A549 (cell line): ENCODE results near the gene TMEM30A. TPM values are rescaled to one million over a fixed set of nuclear protein-coding genes. Genes with fewer than 3 reads are reported as not detected.

Source experiments
- ATAC-seq, 2 experiments: fragments of 200-7000 bp in 1 of 2; fragments of >200 bp in 1 of 2; cut with Nextera tagmentation in 1 of 2; cut with Tn5 transposase in 1 of 2; 3 replicates each; pipeline versions ENCODE4 v1.8.0 to v1.9.1; 2018 to 2020; ENCODE audit warnings: mild to moderate bottlenecking in 1 of 2, moderate library complexity in 1 of 2
- CTCF ChIA-PET: fragments of 300-600 bp; sonication (Branson Sonifier 250); formaldehyde crosslinking; extraction: SDS; loops from one replicate; lab custom pipeline; 2021; ENCODE audit warnings: antibody characterized with exemption, inconsistent platforms; lab: Yijun Ruan, JAX
- POLR2A ChIA-PET: fragments of 350-600 bp; formaldehyde crosslinking; extraction: SDS; loops from one replicate; lab custom pipeline; 2021; ENCODE audit warnings: antibody characterized with exemption, inconsistent platforms; lab: Yijun Ruan, JAX
- DNase-seq, 2 experiments: peaks; one replicate each; pipeline versions ENCODE4 v3.0.0 to v3.0.0-alpha.2; 2011 to 2016; ENCODE audit warnings: low read depth in 1 of 2, low spot score in 1 of 2
- FAIRE-seq: peaks from 2 replicates; lab custom pipeline; 2011; peaks lifted over from hg19 to GRCh38; lab: Jason Lieb, UNC
- H3K27ac ChIP-seq, 2 experiments: fragments of >200 bp; sonication (Bioruptor Twin); formaldehyde crosslinking; 3 replicates each; pipeline ENCODE4 v1.5.1; 2016 to 2017
- H3K4me1 ChIP-seq: fragments of >200 bp; sonication (Bioruptor Twin); formaldehyde crosslinking; 3 replicates; pipeline ENCODE4 v1.6.1; 2016
- H3K4me2 ChIP-seq: fragments of >200 bp; sonication (Bioruptor Twin); formaldehyde crosslinking; 3 replicates; pipeline ENCODE4 v1.6.1; 2016
- H3K4me3 ChIP-seq: fragments of >200 bp; sonication (Bioruptor Twin); formaldehyde crosslinking; 3 replicates; pipeline ENCODE4 v1.5.1; 2016
- H3K9me3 ChIP-seq: fragments of >200 bp; sonication (Bioruptor Twin); formaldehyde crosslinking; 3 replicates; pipeline ENCODE4 v1.6.1; 2016
- ATOH8 ChIP-seq: fragments of 250-450 bp; sonication (Bioruptor Pico); IDR thresholded peaks from 2 replicates; pipeline ENCODE4 v1.5.0; 2020; ENCODE audit warnings: low read depth, mild to moderate bottlenecking, moderate library complexity
- BCL3 ChIP-seq: fragments of >200 bp; sonication (Bioruptor Twin); formaldehyde crosslinking; IDR thresholded peaks from 3 replicates; pipeline ENCODE4 v1.6.1; 2016
- CBX8 ChIP-seq: fragments of 200-600 bp; sonication (generic); IDR thresholded peaks from 2 replicates; pipeline ENCODE4 v1.6.1; 2016
- CHD4 ChIP-seq: fragments of 200-600 bp; sonication (generic); IDR thresholded peaks from 2 replicates; pipeline ENCODE4 v1.6.1; 2016; ENCODE audit warnings: antibody characterized with exemption, mild to moderate bottlenecking, borderline replicate concordance
- EHF ChIP-seq: fragments of 250-450 bp; sonication (Bioruptor Pico); IDR thresholded peaks from 2 replicates; pipeline ENCODE4 v1.5.0; 2020; ENCODE audit warnings: mild to moderate bottlenecking
- ELK1 ChIP-seq: fragments of 150-350 bp; IDR thresholded peaks from 2 replicates; pipeline ENCODE4 v1.6.1; 2014; ENCODE audit warnings: low read depth, mild to moderate bottlenecking, low read length
- FOSL2 ChIP-seq, 2 experiments: fragments of 450-650 bp in 1 of 2; fragments of >200 bp in 1 of 2; sonication (Bioruptor Twin) in 1 of 2; formaldehyde crosslinking; IDR thresholded peaks; 2 replicates each; pipeline versions ENCODE4 v1.5.0 to v1.6.1; 2016 to 2020; ENCODE audit warnings: mild to moderate bottlenecking in 1 of 2, moderate library complexity in 1 of 2
- GATA3 ChIP-seq: IDR thresholded peaks from 2 replicates; pipeline ENCODE4 v1.6.1; 2012; ENCODE audit warnings: borderline replicate concordance
- HEYL ChIP-seq: fragments of 250-450 bp; sonication (Bioruptor Pico); IDR thresholded peaks from 2 replicates; pipeline ENCODE4 v1.8.0; 2021; ENCODE audit warnings: mild to moderate bottlenecking, moderate library complexity
- HOXA7 ChIP-seq: fragments of 250-450 bp; sonication (Bioruptor Pico); IDR thresholded peaks from 2 replicates; pipeline ENCODE4 v1.5.0; 2020; ENCODE audit warnings: mild to moderate bottlenecking, moderate library complexity
- HOXB13 ChIP-seq: fragments of 250-450 bp; sonication (Bioruptor Pico); IDR thresholded peaks from 2 replicates; pipeline ENCODE4 v1.5.0; 2020; ENCODE audit warnings: low read depth, mild to moderate bottlenecking, moderate library complexity
- HOXB5 ChIP-seq: fragments of 250-450 bp; sonication (Bioruptor Pico); IDR thresholded peaks from 2 replicates; pipeline ENCODE4 v1.5.0; 2020; ENCODE audit warnings: mild to moderate bottlenecking, moderate library complexity
- JUN ChIP-seq, 2 experiments: fragments of >200 bp; sonication (Bioruptor Twin); formaldehyde crosslinking; IDR thresholded peaks; 2 replicates in 1 of 2; 3 replicates in 1 of 2; pipeline ENCODE4 v1.6.1; 2016 to 2017
- NFE2L2 ChIP-seq: fragments of 150-350 bp; conservative IDR thresholded peaks from 2 replicates; pipeline ENCODE4 v1.6.1; 2014; ENCODE audit warnings: low read length
- NPAS2 ChIP-seq: fragments of 250-450 bp; sonication (Bioruptor Pico); IDR thresholded peaks from 2 replicates; pipeline ENCODE4 v1.8.0; 2022; ENCODE audit warnings: mild to moderate bottlenecking, moderate library complexity, borderline replicate concordance
- RAD21 ChIP-seq, 2 experiments: fragments of >200 bp in 1 of 2; sonication (Bioruptor Twin) in 1 of 2; formaldehyde crosslinking in 1 of 2; IDR thresholded peaks in 1 of 2; conservative IDR thresholded peaks in 1 of 2; 2 replicates in 1 of 2; 3 replicates in 1 of 2; pipeline ENCODE4 v1.6.1; 2012 to 2018; ENCODE audit warnings: inconsistent platforms in 1 of 2
- RARB ChIP-seq: fragments of 250-450 bp; sonication (Bioruptor Pico); IDR thresholded peaks from 2 replicates; pipeline ENCODE4 v1.8.0; 2021; ENCODE audit warnings: mild to moderate bottlenecking, moderate library complexity
- REST ChIP-seq: fragments of 200-600 bp; sonication (generic); IDR thresholded peaks from 2 replicates; pipeline ENCODE4 v1.6.1; 2016; ENCODE audit warnings: antibody characterized with exemption, mild to moderate bottlenecking, moderate library complexity
- RFX5 ChIP-seq: fragments of 450-650 bp; IDR thresholded peaks from 2 replicates; pipeline ENCODE4 v1.7.1; 2014; ENCODE audit warnings: antibody characterized with exemption, mild to moderate bottlenecking, moderate library complexity
- SMC3 ChIP-seq: fragments of >200 bp; sonication (Bioruptor Twin); formaldehyde crosslinking; IDR thresholded peaks from 3 replicates; pipeline ENCODE4 v1.6.1; 2018; ENCODE audit warnings: inconsistent platforms
- TP53 ChIP-seq: fragments of 250-450 bp; sonication (Bioruptor Pico); IDR thresholded peaks from 2 replicates; pipeline ENCODE4 v1.5.0; 2021; ENCODE audit warnings: mild to moderate bottlenecking, moderate library complexity
- ZC3H11A ChIP-seq: fragments of 450-650 bp; IDR thresholded peaks from 2 replicates; pipeline ENCODE4 v1.6.1; 2014; ENCODE audit warnings: antibody characterized with exemption, mild to moderate bottlenecking
- ZFP36 ChIP-seq: fragments of 450-650 bp; IDR thresholded peaks from 2 replicates; pipeline ENCODE4 v1.6.1; 2014; ENCODE audit warnings: borderline replicate concordance; ENCODE audit not compliant: partially characterized antibody
- ZSCAN20 ChIP-seq: fragments of 250-450 bp; sonication (Bioruptor Pico); IDR thresholded peaks from 2 replicates; pipeline ENCODE4 v1.8.0; 2022; ENCODE audit warnings: mild to moderate bottlenecking, moderate library complexity
- WGBS: methylation state at CpG from one replicate; pipeline ENCODE4 v1.1.6; 2017; ENCODE audit errors: missing lambda C conversion rate; 5-methylcytosine and 5-hydroxymethylcytosine counted together
- polyA plus RNA-seq, 4 experiments: library from polyadenylated mRNA; depleted of rRNA in 3 of 4; stranded (reverse); fragments of >200 nt; fragmentation: RNase III in 1 of 4; extraction: RNeasy Plus Mini Kit Qiagen cat#74134 plus additional on column Dnase treatment in 1 of 4; gene quantifications; 2 replicates in 3 of 4; 3 replicates in 1 of 4; pipeline ENCODE4 v1.2.3, GENCODE V29; 2011 to 2017

The TMEM30A gene
- polyA plus RNA-seq, 2 of the 4 experiments (the other 2 are of a cell fraction) = 65.1 to 75.5 TPM

GRCh38 chr6:75301537-75301936 is 16.9 kb upstream of the TMEM30A start:
- CTCF ChIA-PET = interaction anchor here (0.6 to 3.0 kb wide), 2 partner anchors 226 to 475 kb away, joined by 3 to 14 read pairs; no protein-coding TSS in a partner anchor
- Histone ChIP-seq H3K4me2 (no peak overlapping the region), H3K27ac (no peak overlapping the region), H3K9me3 (no peaks in the 10 kb centered on the region), H3K4me3 (no peak overlapping the region), H3K4me1 (peaks cover 19% of the 10 kb centered on the region; the same call in 1 of the 3 replicates)
- TF ChIP-seq RFX5 = no peak
- no peak for TF ChIP-seq NFE2L2
- no peak for TF ChIP-seq ELK1
- no peak for TF ChIP-seq RAD21 (conservative IDR thresholded peaks at IDR 0.05 in 1 of 2, IDR thresholded peaks at IDR 0.05 in 1 of 2)
- POLR2A ChIA-PET = no interaction called here
- FAIRE-seq = no peak
- DNase-seq = no peak
- no peak for ATAC-seq

- CTCF ChIA-PET = interaction anchor here (3.0 kb wide), 1 partner anchor 226 kb away, joined by 14 read pairs; no protein-coding TSS in a partner anchor
- Histone ChIP-seq H3K4me2 (no peak overlapping the region), H3K27ac (no peak overlapping the region; a peak in 1 of 6 replicates)
- POLR2A ChIA-PET = no interaction called here
- 91% methylated on average over 2 of the region's 2 CpGs for WGBS
- TF ChIP-seq JUN (IDR thresholded peaks at IDR 0.05) (no peak), HOXB13 (CRISPR knock-in tag) (no peak), BCL3 (no peak), NPAS2 (no peak), FOSL2 (IDR thresholded peaks at IDR 0.05) (no peak), FOSL2 (CRISPR knock-in tag; IDR thresholded peaks at IDR 0.05) (no peak), TP53 (CRISPR knock-in tag) (no peak), ZSCAN20 (no peak), ELK1 (no peak), GATA3 (no peak), HEYL (CRISPR knock-in tag) (no peak), RFX5 (no peak), SMC3 (no peak), ZC3H11A (no peak), RAD21 (conservative IDR thresholded peaks at IDR 0.05 in 1 of 2, IDR thresholded peaks at IDR 0.05 in 1 of 2) (no peak), ATOH8 (CRISPR knock-in tag) (no peak)
- TF ChIP-seq, all 56 proteins: peak for 0
- no peak for FAIRE-seq
- no peak for DNase-seq
- no peaks in the 10 kb centered on the region for H3K9me3 ChIP-seq
- no peak overlapping the region for H3K4me3 ChIP-seq
- H3K4me1 ChIP-seq = peaks cover 19% of the 10 kb centered on the region; the same call in 1 of the 3 replicates
- no peak for ATAC-seq
Observed at GRCh38 chr6:75301088-75301487, 16.5 kb upstream of the TMEM30A start.

GRCh38 chr6:75300531-75300855 is 15.9 kb upstream of the TMEM30A start:
- CTCF ChIA-PET = interaction anchor here (1.0 to 3.0 kb wide), 3 partner anchors 68 to 300 kb away, joined by 3 to 14 read pairs (median 5); no protein-coding TSS in a partner anchor
- POLR2A ChIA-PET = no interaction called here
- WGBS = 46% methylated on average over 1 of the region's 1 CpG
- TF ChIP-seq REST (no peak), HOXB5 (no peak), EHF (CRISPR knock-in tag) (no peak), RARB (CRISPR knock-in tag) (no peak), CBX8 (no peak), RAD21 (conservative IDR thresholded peaks at IDR 0.05 in 1 of 2, IDR thresholded peaks at IDR 0.05 in 1 of 2) (no peak), HOXA7 (CRISPR knock-in tag) (no peak), ZFP36 (no peak), ELK1 (no peak), CHD4 (no peak)

More at GRCh38 chr6:75300531-75300855, 15.9 kb upstream of the TMEM30A start:
- H3K4me3 ChIP-seq = no peak overlapping the region
- H3K4me1 ChIP-seq = peaks cover 19% of the 10 kb centered on the region; the same call in 1 of the 3 replicates
- no peaks in the 10 kb centered on the region for H3K9me3 ChIP-seq
- peak overlapping the region in 1 of 2 experiments; percentile 5; a peak in 1 of 6 replicates for H3K27ac ChIP-seq
- no peak for DNase-seq
- no peak overlapping the region for H3K4me2 ChIP-seq
- FAIRE-seq = no peak
- ATAC-seq = no peak
